Keratinocyte (primary cell): Measurements from ENCODE around the gene CGB5.

ENCODE experiments used
- EZH2 ChIP-seq: IDR thresholded peaks from one replicate; pipeline ENCODE4 v1.6.1; 2012; ENCODE audit warnings: inconsistent platforms, mild to moderate bottlenecking, low read length, moderate library complexity
- TF ChIP-seq, protein P1 (sequence below), 3 experiments: IDR thresholded peaks in 1 of 3; conservative IDR thresholded peaks in 1 of 3; optimal IDR thresholded peaks in 1 of 3; 2 replicates in 2 of 3; 3 replicates in 1 of 3; pipeline versions ENCODE3 to v1.5.1; 2011; ENCODE audit warnings: low read length in 3 of 3, mild to moderate bottlenecking in 3 of 3, moderate library complexity in 2 of 3, control low read depth in 1 of 3, inconsistent platforms in 1 of 3; ENCODE audit not compliant: insufficient read depth in 2 of 3; ENCODE audit errors: extremely low read depth in 1 of 3

DNA sequence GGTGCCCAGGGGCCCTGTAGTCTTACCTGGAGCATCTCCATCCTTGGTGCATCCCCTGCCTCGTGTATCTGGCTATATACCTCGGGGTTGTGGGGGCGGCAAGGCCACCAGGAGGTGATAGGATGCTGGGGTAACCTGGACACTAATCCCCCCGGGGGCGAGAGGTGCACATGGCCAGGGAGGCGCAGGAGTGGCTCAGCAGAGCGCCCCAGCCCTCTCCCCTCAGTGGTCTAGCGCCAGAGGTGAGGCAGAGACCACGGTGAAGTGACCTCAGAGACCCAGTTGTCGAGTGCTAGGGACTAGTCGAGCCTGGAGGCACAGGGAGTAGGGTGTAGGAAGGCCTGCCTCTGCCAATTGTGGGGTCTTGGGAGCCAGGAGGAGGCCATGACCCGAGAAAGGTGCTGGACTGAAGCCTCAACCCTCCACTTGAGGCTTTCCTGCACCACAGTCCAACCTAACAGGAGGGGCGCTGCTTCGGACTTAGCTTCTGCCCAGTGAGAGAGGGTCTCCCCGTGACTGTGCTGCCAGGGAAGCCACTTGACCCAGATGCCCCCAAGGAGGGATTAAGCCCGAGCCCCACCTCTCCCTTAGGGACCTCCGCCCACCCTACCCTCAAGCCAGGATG is 26.5 kb upstream of the CGB5 start, which contains the start of gene LHB:
- TF ChIP-seq EZH2 = no peak
- TF ChIP-seq, protein P1, sequence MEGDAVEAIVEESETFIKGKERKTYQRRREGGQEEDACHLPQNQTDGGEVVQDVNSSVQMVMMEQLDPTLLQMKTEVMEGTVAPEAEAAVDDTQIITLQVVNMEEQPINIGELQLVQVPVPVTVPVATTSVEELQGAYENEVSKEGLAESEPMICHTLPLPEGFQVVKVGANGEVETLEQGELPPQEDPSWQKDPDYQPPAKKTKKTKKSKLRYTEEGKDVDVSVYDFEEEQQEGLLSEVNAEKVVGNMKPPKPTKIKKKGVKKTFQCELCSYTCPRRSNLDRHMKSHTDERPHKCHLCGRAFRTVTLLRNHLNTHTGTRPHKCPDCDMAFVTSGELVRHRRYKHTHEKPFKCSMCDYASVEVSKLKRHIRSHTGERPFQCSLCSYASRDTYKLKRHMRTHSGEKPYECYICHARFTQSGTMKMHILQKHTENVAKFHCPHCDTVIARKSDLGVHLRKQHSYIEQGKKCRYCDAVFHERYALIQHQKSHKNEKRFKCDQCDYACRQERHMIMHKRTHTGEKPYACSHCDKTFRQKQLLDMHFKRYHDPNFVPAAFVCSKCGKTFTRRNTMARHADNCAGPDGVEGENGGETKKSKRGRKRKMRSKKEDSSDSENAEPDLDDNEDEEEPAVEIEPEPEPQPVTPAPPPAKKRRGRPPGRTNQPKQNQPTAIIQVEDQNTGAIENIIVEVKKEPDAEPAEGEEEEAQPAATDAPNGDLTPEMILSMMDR (optimal IDR thresholded peaks at IDR 0.05 in 1 of 3, IDR thresholded peaks at IDR 0.05 in 1 of 3, conservative IDR thresholded peaks at IDR 0.05 in 1 of 3; ENCODE audit: extremely low read depth in 1 of 3, insufficient read depth in 2 of 3, low read length in 3 of 3) = no peak
